Left lung (tissue), 10 donors: ENCODE results near the gene OPA3. TPM values are rescaled to one million over a fixed set of nuclear protein-coding genes. Genes with fewer than 3 reads are reported as not detected.

ENCODE experiments used
- ATAC-seq: fragments of 200-7000 bp; cut with Tn5 transposase; one replicate; pipeline ENCODE4 v1.9.1; 2020; ENCODE audit warnings: moderate library complexity
- DNase-seq, 4 donors: peaks; one replicate each; pipeline ENCODE4 v3.0.0-alpha.2; 2013 to 2020
- H3K27ac ChIP-seq, 2 donors: fragments of 200-600 bp; sonication (generic) in 1 of 2; one replicate each; pipeline versions ENCODE4 v1.5.0 to v1.8.0; 2020 to 2021
- H3K27me3 ChIP-seq, 2 donors: fragments of 200-600 bp; sonication (generic) in 1 of 2; one replicate each; pipeline versions ENCODE4 v1.5.0 to v1.8.0; 2020 to 2021
- H3K36me3 ChIP-seq, 2 donors: fragments of 200-600 bp; sonication (generic) in 1 of 2; one replicate each; pipeline versions ENCODE4 v1.5.0 to v1.8.0; 2020 to 2021
- H3K4me1 ChIP-seq, 2 donors: fragments of 200-600 bp; one replicate each; pipeline ENCODE4 v1.8.0; 2021
- H3K4me3 ChIP-seq, 2 donors: fragments of 200-600 bp; sonication (generic) in 1 of 2; one replicate each; pipeline versions ENCODE4 v1.5.0 to v1.8.0; 2020 to 2021; ENCODE audit warnings: mild to moderate bottlenecking in 1 of 2
- H3K9me3 ChIP-seq, 2 donors: fragments of 200-600 bp; sonication (generic) in 1 of 2; one replicate each; pipeline versions ENCODE4 v1.5.0 to v1.8.0; 2020 to 2021
- intact Hi-C, 2 donors: fragments of 100-400 bp; cut with DNase I; formaldehyde crosslinking; loops; one replicate each; pipeline versions ENCODE4 v1.11.2 to v1.14.2; 2022
- polyA plus RNA-seq, 6 donors: library from polyadenylated mRNA; unstranded; fragments of 120-200 nt; gene quantifications; one replicate each; pipeline ENCODE4 v1.2.1, GENCODE V29; 2013; ENCODE audit not compliant: insufficient read length in 6 of 6
- total RNA-seq, 2 donors: library from RNA; stranded (reverse); fragmentation: NEBNext Ultra II Directional; extraction: Animal tissue kit (Norgen Biotek cat#: 25700); gene quantifications; one replicate each; pipeline ENCODE4 v1.2.1, GENCODE V29; 2021
- TF ChIP-seq, protein P1 (sequence below), 2 donors: fragments of 200-600 bp; sonication (generic) in 1 of 2; IDR thresholded peaks; one replicate each; pipeline versions ENCODE4 v1.5.0 to v1.8.0; 2021; ENCODE audit warnings: antibody characterized with exemption in 2 of 2
- donor health status: DM: no; HTN: yes; CAD: no.
- donor health status: DM: no; HTN: no; CAD: no.

The OPA3 gene
- total and polyA plus RNA-seq, 8 donors, result 4.8 to 17.9 (median 7.2) TPM

- ATAC-seq, result no peak
- Histone ChIP-seq H3K9me3 (no peaks in the 10 kb centered on the region), H3K36me3 (peaks cover 0 to under 1% of the 10 kb centered on the region in 2 donors), H3K4me1 (peaks cover 0 to 19% of the 10 kb centered on the region in 2 donors), H3K27me3 (peaks cover 0 to 40% of the 10 kb centered on the region in 2 donors), H3K4me3 (peak overlapping the region in 1 of 2 donors; percentile 33), H3K27ac (peak overlapping the region; percentile 94 to 96)
- intact Hi-C loops, result loop anchor here in 1 of 2 donors (5.0 kb wide), 1 partner anchor 36 kb away; no protein-coding TSS in a partner anchor
- TF ChIP-seq, protein P1, sequence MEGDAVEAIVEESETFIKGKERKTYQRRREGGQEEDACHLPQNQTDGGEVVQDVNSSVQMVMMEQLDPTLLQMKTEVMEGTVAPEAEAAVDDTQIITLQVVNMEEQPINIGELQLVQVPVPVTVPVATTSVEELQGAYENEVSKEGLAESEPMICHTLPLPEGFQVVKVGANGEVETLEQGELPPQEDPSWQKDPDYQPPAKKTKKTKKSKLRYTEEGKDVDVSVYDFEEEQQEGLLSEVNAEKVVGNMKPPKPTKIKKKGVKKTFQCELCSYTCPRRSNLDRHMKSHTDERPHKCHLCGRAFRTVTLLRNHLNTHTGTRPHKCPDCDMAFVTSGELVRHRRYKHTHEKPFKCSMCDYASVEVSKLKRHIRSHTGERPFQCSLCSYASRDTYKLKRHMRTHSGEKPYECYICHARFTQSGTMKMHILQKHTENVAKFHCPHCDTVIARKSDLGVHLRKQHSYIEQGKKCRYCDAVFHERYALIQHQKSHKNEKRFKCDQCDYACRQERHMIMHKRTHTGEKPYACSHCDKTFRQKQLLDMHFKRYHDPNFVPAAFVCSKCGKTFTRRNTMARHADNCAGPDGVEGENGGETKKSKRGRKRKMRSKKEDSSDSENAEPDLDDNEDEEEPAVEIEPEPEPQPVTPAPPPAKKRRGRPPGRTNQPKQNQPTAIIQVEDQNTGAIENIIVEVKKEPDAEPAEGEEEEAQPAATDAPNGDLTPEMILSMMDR (IDR thresholded peaks at IDR 0.05), result no peak
- DNase-seq, result peak in 1 of 4 donors; percentile 52
These were observed 106.7 kb downstream of the OPA3 start for GRCh38 chr19:45477713-45478453.

Other genes starting within 250 kb of the OPA3 start
- gene KLC3, start 244.1 kb downstream of the OPA3 start, total RNA-seq, result 1 to 10 TPM in 1 of 2 donors, under 1 TPM in 1; 0.73 to 1.9 TPM
- 1 to 10 TPM in 1 of 6 donors, under 1 TPM in 5; 0.52 to 1.3 (median 0.66) TPM for gene KLC3, start 244.1 kb downstream of the OPA3 start, polyA plus RNA-seq
- gene ERCC2, start 214.2 kb downstream of the OPA3 start, total RNA-seq, result 10 to 100 TPM; 21.2 to 23.5 TPM
- 10 to 100 TPM; 29.5 to 36.7 (median 32.9) TPM for gene ERCC2, start 214.2 kb downstream of the OPA3 start, polyA plus RNA-seq
- 10 to 100 TPM; 30.0 to 51.4 TPM for gene PPP1R13L, start 179.7 kb downstream of the OPA3 start, total RNA-seq
- 10 to 100 TPM; 12.9 to 18.4 (median 15.9) TPM for gene PPP1R13L, start 179.7 kb downstream of the OPA3 start, polyA plus RNA-seq
- 1 to 10 TPM; 4.8 to 6.0 TPM for gene POLR1G, start 178.2 kb downstream of the OPA3 start, total RNA-seq
- 1 to 10 TPM; 2.8 to 5.2 (median 4.0) TPM for gene POLR1G, start 178.2 kb downstream of the OPA3 start, polyA plus RNA-seq
- gene ERCC1, start 160.9 kb downstream of the OPA3 start, total RNA-seq, result 10 to 100 TPM; 56.1 to 57.8 TPM
- 100 to 1,000 TPM in 1 of 6 donors, 10 to 100 TPM in 5; 73.5 to 108 (median 91.4) TPM for gene ERCC1, start 160.9 kb downstream of the OPA3 start, polyA plus RNA-seq
- gene FOSB, start 116.8 kb downstream of the OPA3 start, total RNA-seq, result 10 to 100 TPM in 1 of 2 donors, 1 to 10 TPM in 1; 7.1 to 20.4 TPM
- gene FOSB, start 116.8 kb downstream of the OPA3 start, polyA plus RNA-seq, result 100 to 1,000 TPM in 5 of 6 donors, 1 to 10 TPM in 1; 5.7 to 766 (median 199) TPM
- gene RTN2, start 87.8 kb downstream of the OPA3 start, total RNA-seq, result 10 to 100 TPM in 1 of 2 donors, 1 to 10 TPM in 1; 9.4 to 16.7 TPM
- gene RTN2, start 87.8 kb downstream of the OPA3 start, polyA plus RNA-seq, result 10 to 100 TPM in 4 of 6 donors, 1 to 10 TPM in 2; 6.6 to 17.9 (median 13.5) TPM
- gene PPM1N, start 86.4 kb downstream of the OPA3 start, total RNA-seq, result 1 to 10 TPM in 1 of 2 donors, under 1 TPM in 1; 0.47 to 2.1 TPM
- under 1 TPM; 0.17 to 0.60 (median 0.29) TPM for gene PPM1N, start 86.4 kb downstream of the OPA3 start, polyA plus RNA-seq
- 100 to 1,000 TPM; 109 to 220 TPM for gene VASP, start 77.3 kb downstream of the OPA3 start, total RNA-seq
- 10 to 100 TPM; 49.5 to 62.2 (median 54.6) TPM for gene VASP, start 77.3 kb downstream of the OPA3 start, polyA plus RNA-seq
- gene GPR4, start 17.4 kb upstream of the OPA3 start, total RNA-seq, result 1 to 10 TPM; 4.5 to 9.5 TPM
- gene GPR4, start 17.4 kb upstream of the OPA3 start, polyA plus RNA-seq, result 1 to 10 TPM; 2.4 to 5.6 (median 4.0) TPM
- 10 to 100 TPM; 54.2 to 76.4 TPM for gene EML2, start 54.6 kb upstream of the OPA3 start, total RNA-seq
- 10 to 100 TPM; 21.8 to 31.7 (median 27.2) TPM for gene EML2, start 54.6 kb upstream of the OPA3 start, polyA plus RNA-seq
- gene GIPR, start 83.4 kb upstream of the OPA3 start, total RNA-seq, result 1 to 10 TPM; 5.4 to 5.7 TPM
- gene GIPR, start 83.4 kb upstream of the OPA3 start, polyA plus RNA-seq, result 1 to 10 TPM; 2.8 to 9.7 (median 4.9) TPM
- gene SNRPD2, start 107.2 kb upstream of the OPA3 start, total RNA-seq, result 100 to 1,000 TPM; 276 to 306 TPM
- gene SNRPD2, start 107.2 kb upstream of the OPA3 start, polyA plus RNA-seq, result 100 to 1,000 TPM; 311 to 392 (median 345) TPM
- gene QPCTL, start 107.9 kb upstream of the OPA3 start, total RNA-seq, result 1 to 10 TPM; 7.7 to 8.7 TPM
- 10 to 100 TPM in 3 of 6 donors, 1 to 10 TPM in 3; 7.8 to 13.3 (median 10.2) TPM for gene QPCTL, start 107.9 kb upstream of the OPA3 start, polyA plus RNA-seq
- 10 to 100 TPM; 16.6 to 18.4 TPM for gene FBXO46, start 146.1 kb upstream of the OPA3 start, total RNA-seq
- 10 to 100 TPM; 12.6 to 19.2 (median 16.8) TPM for gene FBXO46, start 146.1 kb upstream of the OPA3 start, polyA plus RNA-seq
- gene MEIOSIN, start 148.6 kb upstream of the OPA3 start, total RNA-seq, result not detected
- gene MEIOSIN, start 148.6 kb upstream of the OPA3 start, polyA plus RNA-seq, result not detected
- gene SIX5, start 184.4 kb upstream of the OPA3 start, total RNA-seq, result 10 to 100 TPM; 14.0 to 21.7 TPM
- gene SIX5, start 184.4 kb upstream of the OPA3 start, polyA plus RNA-seq, result 10 to 100 TPM; 11.5 to 25.0 (median 20.5) TPM
- gene DMPK, start 197.7 kb upstream of the OPA3 start, total RNA-seq, result 10 to 100 TPM; 44.6 to 50.0 TPM
- gene DMPK, start 197.7 kb upstream of the OPA3 start, polyA plus RNA-seq, result 10 to 100 TPM; 55.3 to 81.7 (median 62.0) TPM
- gene DMWD, start 208.0 kb upstream of the OPA3 start, total RNA-seq, result 10 to 100 TPM; 49.0 to 49.3 TPM
- 10 to 100 TPM; 29.6 to 51.4 (median 33.2) TPM for gene DMWD, start 208.0 kb upstream of the OPA3 start, polyA plus RNA-seq
- gene RSPH6A, start 230.5 kb upstream of the OPA3 start, total RNA-seq, result under 1 TPM in 1 of 2 donors, not detected in 1; 0.13 TPM
- gene RSPH6A, start 230.5 kb upstream of the OPA3 start, polyA plus RNA-seq, result under 1 TPM in 1 of 6 donors, not detected in 5; 0.09 TPM